ENCODE data around the gene PCED1A. TPM values are rescaled to one million over a fixed set of nuclear protein-coding genes. Genes with fewer than 3 reads are reported as not detected.

PCED1A gene
- total and polyA plus RNA-seq, 2 of the 8 experiments (the other 6 are each of a cell fraction or from before 2014, with no cell fraction given), result 13.4 to 18.9 TPM

GRCh38 chr20:2816583-2817340 lies 23.7 kb downstream of the PCED1A start:
- ChIA-PET POLR2A (ENCODE audit: partially characterized antibody) (interaction anchor here (1.1 kb wide), 1 partner anchor 350 kb away, joined by 3 read pairs; no protein-coding TSS in a partner anchor), CTCF (ENCODE audit: partially characterized antibody) (interaction anchor here (0.6 to 1.8 kb wide), 8 partner anchors 13 to 278 kb away, joined by 3 to 7 read pairs (median 4); partner anchors contain the start of gene CPXM1)
- Histone ChIP-seq H3K79me1 (ENCODE audit: low read depth, low read length) (no peaks in the 10 kb centered on the region), H2AK5ac (ENCODE audit: low read depth, low read length) (no peak overlapping the region), H3K23ac (ENCODE audit: insufficient read length) (no peak overlapping the region), H2BK15ac (ENCODE audit: low read length) (no peak overlapping the region), H3K27me3 (replicated peaks in 1 of 4; ENCODE audit: control insufficient read depth in 3 of 4, extremely low read depth in 1 of 4, insufficient read depth in 3 of 4, low read length in 3 of 4) (peaks cover 15 to 33% (median 26%) of the 10 kb centered on the region in 4 experiments), H2BK12ac (ENCODE audit: low read depth, low read length) (no peak overlapping the region), H3K4me3 (ENCODE audit: extremely low read depth in 1 of 4, insufficient read depth in 2 of 4, low read depth in 3 of 4, low read length in 4 of 4) (no peak overlapping the region), H2BK20ac (ENCODE audit: low read length) (no peak overlapping the region), H4K5ac (ENCODE audit: insufficient read length, low read depth, low read length) (no peak overlapping the region), H3K27ac (ENCODE audit: low read depth, low read length) (no peak overlapping the region), H3K18ac (ENCODE audit: extremely low read depth, low read length) (no peak overlapping the region), H3K9ac (replicated peaks in 1 of 4; ENCODE audit: extremely low read depth in 1 of 4, low read depth in 3 of 4, low read length in 3 of 4) (no peak overlapping the region), H3K56ac (replicated peaks; ENCODE audit: insufficient read length, low read depth, low read length) (no peak overlapping the region), H3K23me2 (ENCODE audit: low read depth, low read length) (peaks cover 3% of the 10 kb centered on the region; the same call in 1 of the 2 replicates), H3K36me3 (ENCODE audit: control insufficient read depth in 2 of 4, insufficient read depth in 4 of 4, low read length in 3 of 4) (0 out of 8 replicates have a peak, but pooled peaks cover 0 to 2% (median 0%) of the 10 kb centered on the region in 4 experiments), H3K4ac (replicated peaks; ENCODE audit: insufficient read length, low read depth, low read length) (no peak overlapping the region), H3K4me2 (ENCODE audit: insufficient read depth in 1 of 2, low read depth in 2 of 2, low read length in 2 of 2) (no peak overlapping the region), H3K9me3 (ENCODE audit: insufficient read depth in 2 of 2, low read depth in 1 of 2, low read length in 1 of 2) (0 out of 4 replicates have a peak, but pooled peaks cover 0 to 7% of the 10 kb centered on the region in 2 experiments), H3K14ac (ENCODE audit: insufficient read length) (no peak overlapping the region), H4K91ac (replicated peaks; ENCODE audit: insufficient read length, low read length) (no peak overlapping the region), H2BK120ac (replicated peaks; ENCODE audit: low read depth, low read length) (no peak overlapping the region), H4K20me1 (replicated peaks in 1 of 2; ENCODE audit: control insufficient read depth in 1 of 2, insufficient read depth in 2 of 2, low read length in 2 of 2) (no peaks in the 10 kb centered on the region), H2AFZ (ENCODE audit: low read length) (no peak overlapping the region), H3K79me2 (ENCODE audit: control insufficient read depth in 1 of 2, insufficient read depth in 2 of 2, low read length in 2 of 2) (no peaks in the 10 kb centered on the region), H4K8ac (ENCODE audit: extremely low read depth, insufficient read depth, low read length) (no peak overlapping the region), H3K4me1 (replicated peaks in 1 of 4; ENCODE audit: control insufficient read depth in 3 of 4, insufficient read depth in 4 of 4, low read length in 3 of 4) (peaks cover 0 to 14% (median 9%) of the 10 kb centered on the region in 4 experiments; a peak in 6 of 7 replicates), H2BK5ac (ENCODE audit: low read depth, low read length) (no peak overlapping the region)
- no peak for TF ChIP-seq KDM5A (IDR thresholded peaks at IDR 0.05; ENCODE audit: low read length)
- peak; percentile 42 to 53 for TF ChIP-seq RAD21 (IDR thresholded peaks at IDR 0.05 in 1 of 2, conservative IDR thresholded peaks at IDR 0.05 in 1 of 2; ENCODE audit: low read depth in 2 of 2, low read length in 2 of 2)
- TF ChIP-seq SP1 (IDR thresholded peaks at IDR 0.05; ENCODE audit: low read depth, low read length), result no peak
- TF ChIP-seq CTCF (IDR thresholded peaks at IDR 0.05; ENCODE audit: control extremely low read depth in 1 of 3, insufficient read depth in 1 of 3, low read depth in 1 of 3, low read length in 3 of 3), result peak; percentile 46 to 74 (median 70)
- TF ChIP-seq MAX (IDR thresholded peaks at IDR 0.05), result 0 out of 2 replicates have a peak, but pooled peaks have one; percentile 14
- WGBS, 2 experiments (ENCODE audit: extremely low coverage in 1 of 2, insufficient coverage in 1 of 2, insufficient read length in 1 of 2, insufficient replicate concordance in 2 of 2, low coverage in 1 of 2, low lambda C conversion rate in 2 of 2, missing lambda C conversion rate in 1 of 2), result 77% methylated on average over 18 of the region's 20 CpGs; no CpG with 5 or more reads in 1 of the 2 experiments
- no peak for FAIRE-seq
- DNase-seq (ENCODE audit: low read depth in 1 of 2, low spot score in 2 of 2), result peak in 1 of 2 experiments; percentile 66

All from H1 (cell line).